ENCODE results near the gene CDK3.

DNA sequence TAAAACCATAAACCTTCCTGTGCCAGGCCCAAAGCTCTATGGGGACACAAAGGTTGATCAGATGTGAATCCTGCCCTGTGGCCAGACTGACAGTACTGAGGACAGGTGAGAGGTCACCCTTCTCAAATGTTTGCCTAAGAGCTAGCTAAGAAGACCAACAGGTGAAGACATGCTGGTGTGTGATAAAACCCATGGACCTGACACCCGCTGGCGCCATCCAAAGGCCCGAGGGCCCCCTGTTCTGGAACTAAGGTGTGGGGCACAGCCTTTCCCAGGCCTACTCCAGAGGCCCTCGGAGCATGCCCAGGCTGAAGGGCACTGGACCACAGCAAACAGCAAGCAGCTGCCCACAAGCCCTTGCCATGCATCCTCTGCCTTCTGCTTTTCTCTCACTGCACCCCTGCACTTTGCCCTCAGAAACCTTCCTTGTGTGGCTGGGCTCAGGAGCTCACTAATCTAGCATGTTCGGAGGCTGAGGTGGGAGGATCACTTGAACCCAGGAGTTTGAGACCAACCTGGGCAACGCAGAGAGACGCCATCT is 5.2 kb upstream of the CDK3 start:
- no peak for TF ChIP-seq EGR1 (IDR thresholded peaks at IDR 0.05)
- TF ChIP-seq CEBPB (IDR thresholded peaks at IDR 0.05), result no peak
- TF ChIP-seq RAD21 (IDR thresholded peaks at IDR 0.05; ENCODE audit: low read depth), result no peak
- TF ChIP-seq TAF1 (IDR thresholded peaks at IDR 0.05; ENCODE audit: low read depth), result no peak
- TF ChIP-seq NFIC (IDR thresholded peaks at IDR 0.05), result no peak
- no peak for TF ChIP-seq YY1 (IDR thresholded peaks at IDR 0.05; ENCODE audit: low read depth)
- TF ChIP-seq EP300 (IDR thresholded peaks at IDR 0.05; ENCODE audit: borderline replicate concordance), result no peak
- TF ChIP-seq CREB1 (IDR thresholded peaks at IDR 0.05; ENCODE audit: low read depth), result no peak
- TF ChIP-seq ZBTB7A (IDR thresholded peaks at IDR 0.05; ENCODE audit: low read depth), result no peak
- TF ChIP-seq, protein P1, sequence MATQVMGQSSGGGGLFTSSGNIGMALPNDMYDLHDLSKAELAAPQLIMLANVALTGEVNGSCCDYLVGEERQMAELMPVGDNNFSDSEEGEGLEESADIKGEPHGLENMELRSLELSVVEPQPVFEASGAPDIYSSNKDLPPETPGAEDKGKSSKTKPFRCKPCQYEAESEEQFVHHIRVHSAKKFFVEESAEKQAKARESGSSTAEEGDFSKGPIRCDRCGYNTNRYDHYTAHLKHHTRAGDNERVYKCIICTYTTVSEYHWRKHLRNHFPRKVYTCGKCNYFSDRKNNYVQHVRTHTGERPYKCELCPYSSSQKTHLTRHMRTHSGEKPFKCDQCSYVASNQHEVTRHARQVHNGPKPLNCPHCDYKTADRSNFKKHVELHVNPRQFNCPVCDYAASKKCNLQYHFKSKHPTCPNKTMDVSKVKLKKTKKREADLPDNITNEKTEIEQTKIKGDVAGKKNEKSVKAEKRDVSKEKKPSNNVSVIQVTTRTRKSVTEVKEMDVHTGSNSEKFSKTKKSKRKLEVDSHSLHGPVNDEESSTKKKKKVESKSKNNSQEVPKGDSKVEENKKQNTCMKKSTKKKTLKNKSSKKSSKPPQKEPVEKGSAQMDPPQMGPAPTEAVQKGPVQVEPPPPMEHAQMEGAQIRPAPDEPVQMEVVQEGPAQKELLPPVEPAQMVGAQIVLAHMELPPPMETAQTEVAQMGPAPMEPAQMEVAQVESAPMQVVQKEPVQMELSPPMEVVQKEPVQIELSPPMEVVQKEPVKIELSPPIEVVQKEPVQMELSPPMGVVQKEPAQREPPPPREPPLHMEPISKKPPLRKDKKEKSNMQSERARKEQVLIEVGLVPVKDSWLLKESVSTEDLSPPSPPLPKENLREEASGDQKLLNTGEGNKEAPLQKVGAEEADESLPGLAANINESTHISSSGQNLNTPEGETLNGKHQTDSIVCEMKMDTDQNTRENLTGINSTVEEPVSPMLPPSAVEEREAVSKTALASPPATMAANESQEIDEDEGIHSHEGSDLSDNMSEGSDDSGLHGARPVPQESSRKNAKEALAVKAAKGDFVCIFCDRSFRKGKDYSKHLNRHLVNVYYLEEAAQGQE (IDR thresholded peaks at IDR 0.05; ENCODE audit: low read depth), result no peak
- TF ChIP-seq, protein P2, sequence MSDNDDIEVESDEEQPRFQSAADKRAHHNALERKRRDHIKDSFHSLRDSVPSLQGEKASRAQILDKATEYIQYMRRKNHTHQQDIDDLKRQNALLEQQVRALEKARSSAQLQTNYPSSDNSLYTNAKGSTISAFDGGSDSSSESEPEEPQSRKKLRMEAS (IDR thresholded peaks at IDR 0.05), result no peak
- no peak for TF ChIP-seq TCF12 (IDR thresholded peaks at IDR 0.05; ENCODE audit: low read depth)

All from Ishikawa (cell line).